ENCODE measurements around the gene APOBEC3G. TPM values are rescaled to one million over a fixed set of nuclear protein-coding genes. Genes with fewer than 3 reads are reported as not detected.

The APOBEC3G gene
- total RNA-seq, 2 donors from 2014 or later = 4.6 to 6.8 TPM

DNA sequence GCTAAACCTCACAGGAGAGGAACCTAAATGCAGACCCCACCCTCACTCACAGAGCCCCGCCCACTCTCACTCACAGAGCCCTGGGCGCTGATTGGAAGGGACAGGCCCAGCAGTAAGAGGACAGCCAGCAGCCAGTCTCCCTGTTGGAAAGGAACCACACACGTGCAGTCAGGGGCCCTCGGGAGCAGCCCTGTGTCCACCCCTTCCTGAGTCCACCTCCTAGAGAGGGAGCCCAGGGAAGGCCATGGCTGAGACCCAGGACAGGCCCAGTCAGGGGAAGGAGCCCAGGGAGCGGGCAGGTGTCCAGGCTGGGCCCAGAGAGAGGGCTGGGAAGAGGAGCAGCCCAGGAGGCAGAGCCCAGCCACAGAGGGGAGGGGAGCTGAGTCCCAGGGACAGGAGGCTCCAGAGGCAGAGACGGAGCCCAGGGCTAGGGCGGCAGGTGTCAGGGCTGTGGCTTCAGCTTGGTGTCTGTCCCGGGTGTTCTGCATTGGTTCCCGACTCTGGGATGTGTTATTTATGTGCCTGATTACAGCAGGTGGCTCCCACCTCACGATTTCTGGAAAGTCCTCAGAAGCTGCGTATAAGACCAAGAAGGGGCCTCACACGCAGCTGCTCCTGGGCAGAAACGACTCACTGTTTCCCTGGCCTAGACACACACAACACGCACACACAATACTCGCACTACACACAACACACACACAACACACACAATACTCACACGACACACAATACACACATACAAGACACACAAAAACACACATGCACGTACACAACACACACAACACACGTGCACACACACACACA is 11.0 kb downstream of the APOBEC3G start:
- intact Hi-C loops (cut with DNase I) = no loop called here
- ATAC-seq (peak; percentile 36 to 44), DNase-seq (peak; percentile 37)

DNA sequence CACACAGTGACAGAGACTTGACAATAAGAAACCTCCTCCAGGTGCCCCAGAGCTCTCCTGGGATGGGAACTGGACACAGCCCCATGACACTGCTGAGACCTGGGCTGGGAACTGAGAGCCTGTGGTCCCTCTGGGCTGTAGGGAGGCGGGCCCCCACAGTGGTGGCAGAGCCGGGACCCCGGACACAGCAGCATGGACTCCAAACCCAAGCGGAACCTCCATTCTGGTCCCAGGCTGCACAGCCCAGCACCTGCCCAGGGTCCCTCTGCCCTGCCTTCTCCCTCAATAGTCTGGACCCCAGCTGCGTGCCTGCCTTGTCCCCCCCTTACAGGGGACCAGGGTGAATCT is 11.6 kb downstream of the APOBEC3G start:
- ATAC-seq = no peak
- intact Hi-C loops (cut with DNase I) = no loop called here
- no peak for DNase-seq

DNA sequence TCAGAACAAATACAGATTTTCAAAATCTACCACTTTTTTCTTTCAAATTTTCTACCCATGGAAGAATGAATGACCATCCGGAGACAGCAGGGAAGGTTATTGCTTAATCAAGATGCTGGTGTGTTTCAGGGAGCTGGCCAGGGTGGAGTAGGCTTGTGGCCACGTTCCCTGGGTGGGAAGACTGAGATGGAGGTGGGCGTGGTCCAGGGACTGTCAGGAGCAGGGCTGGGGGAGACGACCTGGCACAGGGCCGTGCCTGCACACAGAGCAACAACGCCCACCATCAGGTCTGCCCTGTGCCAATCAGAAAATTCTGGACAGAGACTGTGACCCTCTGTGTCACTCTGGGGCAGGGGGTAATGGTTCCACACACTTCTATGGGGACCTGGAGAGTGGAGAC is 12.9 kb downstream of the APOBEC3G start:
- intact Hi-C loops (cut with DNase I) = no loop called here
- no peak for ATAC-seq
- DNase-seq = no peak

DNA sequence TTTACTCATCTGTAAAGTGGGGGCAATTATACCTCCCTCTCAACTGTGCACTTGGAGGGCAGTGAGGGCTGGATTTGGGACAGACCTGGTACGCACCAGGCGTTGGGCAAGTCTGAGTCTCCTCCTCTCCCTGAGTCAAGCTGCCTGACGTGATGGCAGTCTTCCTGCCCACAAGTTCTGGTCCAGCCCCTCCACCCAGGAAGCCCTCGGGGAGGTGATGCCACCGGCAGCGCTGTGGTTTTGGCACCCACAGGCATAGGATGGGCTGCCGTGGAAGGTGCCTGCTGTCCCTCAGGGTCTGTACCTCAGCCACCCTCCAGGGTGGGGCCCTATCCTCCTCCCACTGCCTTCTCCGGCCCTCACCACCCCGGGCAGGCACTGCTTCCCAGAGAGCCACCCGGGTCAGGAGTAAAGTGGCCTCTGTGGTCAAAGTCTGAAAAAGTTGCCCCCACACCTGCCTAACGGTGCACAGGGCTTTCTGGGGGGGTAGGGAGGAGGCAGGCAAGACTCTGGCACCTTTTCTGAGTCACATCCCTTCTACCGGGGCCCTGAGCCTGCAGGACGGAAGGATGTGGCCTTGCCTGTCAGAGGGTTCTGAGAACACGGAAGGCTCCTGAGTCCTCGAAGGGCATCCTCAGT is 13.5 kb downstream of the APOBEC3G start:
- intact Hi-C loops (cut with DNase I) = no loop called here
- peak; percentile 51 to 65 for ATAC-seq
- peak; percentile 33 for DNase-seq

DNA sequence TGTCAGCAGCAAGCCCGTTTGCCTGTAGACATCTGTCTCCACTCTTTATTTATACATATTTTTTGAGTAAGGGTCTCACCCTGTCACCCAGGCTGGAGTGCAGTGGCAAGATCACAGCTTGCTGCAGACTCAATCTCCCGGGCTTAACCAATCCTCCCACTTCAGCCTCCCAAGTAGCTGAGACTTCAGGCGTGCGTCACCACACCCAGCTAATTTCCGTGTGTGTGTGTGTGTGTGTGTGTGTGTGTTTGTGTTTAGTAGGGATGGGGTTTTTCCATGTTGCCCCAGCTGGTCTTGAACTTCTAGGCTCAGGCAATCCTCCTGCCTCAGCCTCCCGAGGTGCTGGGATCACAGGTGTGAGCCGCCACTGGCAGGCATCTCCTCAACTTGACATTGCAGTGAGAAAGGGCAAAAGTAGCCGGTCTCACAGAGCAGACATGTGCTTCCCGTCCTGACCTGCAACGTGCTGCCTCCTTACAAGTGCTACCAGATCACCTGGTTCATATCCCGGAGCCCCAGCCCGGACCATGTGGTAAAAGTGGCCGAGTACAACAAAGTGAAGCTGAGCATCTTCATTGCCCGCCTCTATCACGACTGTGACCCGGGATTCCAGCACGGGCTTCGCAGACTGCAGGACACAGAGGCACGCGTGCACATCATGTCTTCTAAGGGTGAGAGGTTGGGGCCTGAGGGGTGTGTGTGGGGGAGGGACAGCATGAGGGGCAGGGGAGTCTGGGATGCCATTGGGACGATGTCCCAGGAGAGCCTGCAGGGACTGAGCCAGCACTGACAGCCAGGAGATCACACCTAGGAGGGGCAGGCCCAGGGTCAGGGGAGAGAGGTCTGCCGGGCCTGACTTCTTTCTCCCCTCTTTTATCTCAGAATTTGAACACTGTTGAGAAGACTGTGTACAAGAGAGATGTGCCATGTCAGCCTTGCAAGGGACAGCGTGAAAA is 14.3 kb downstream of the APOBEC3G start:
- intact Hi-C loops (cut with DNase I) = no loop called here
- ATAC-seq (no peak), DNase-seq (no peak)

DNA sequence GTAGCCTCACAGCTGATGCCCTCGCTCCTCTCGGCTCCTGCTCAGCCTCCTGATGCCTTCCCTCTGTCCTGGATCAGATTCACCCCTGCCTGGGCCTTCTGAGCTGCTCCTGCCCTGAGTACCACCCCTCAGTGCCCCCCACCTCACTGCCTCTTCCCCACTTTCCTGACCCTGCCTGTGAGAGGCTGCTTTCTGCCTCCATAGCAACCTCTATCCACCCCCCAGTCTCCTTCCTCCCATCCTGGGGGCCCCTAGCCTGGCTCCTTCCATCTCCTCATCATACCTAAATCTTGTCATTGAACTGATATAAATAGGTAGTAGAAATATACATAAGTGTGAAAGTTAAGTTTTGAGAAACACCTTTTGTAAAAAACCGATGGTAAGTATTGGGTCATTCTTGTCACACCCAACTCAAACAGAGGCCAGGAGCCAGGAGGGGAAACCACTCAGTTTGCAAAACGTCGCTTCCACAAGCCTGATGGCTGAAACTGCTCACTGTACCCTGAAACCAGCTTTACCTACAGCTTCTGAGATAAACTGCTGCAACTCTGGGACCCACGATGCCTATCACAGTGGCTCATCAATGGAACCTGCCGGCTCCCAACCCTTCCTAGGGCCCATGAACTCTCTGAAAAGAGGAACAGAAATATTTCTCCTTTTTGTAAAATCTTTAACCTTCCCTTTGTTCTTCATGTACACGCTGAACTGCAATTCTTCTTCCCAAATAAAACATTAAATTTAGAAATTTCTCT is 15.2 kb downstream of the APOBEC3G start:
- intact Hi-C loops (cut with DNase I) = no loop called here
- ATAC-seq (no peak), DNase-seq (no peak)

DNA sequence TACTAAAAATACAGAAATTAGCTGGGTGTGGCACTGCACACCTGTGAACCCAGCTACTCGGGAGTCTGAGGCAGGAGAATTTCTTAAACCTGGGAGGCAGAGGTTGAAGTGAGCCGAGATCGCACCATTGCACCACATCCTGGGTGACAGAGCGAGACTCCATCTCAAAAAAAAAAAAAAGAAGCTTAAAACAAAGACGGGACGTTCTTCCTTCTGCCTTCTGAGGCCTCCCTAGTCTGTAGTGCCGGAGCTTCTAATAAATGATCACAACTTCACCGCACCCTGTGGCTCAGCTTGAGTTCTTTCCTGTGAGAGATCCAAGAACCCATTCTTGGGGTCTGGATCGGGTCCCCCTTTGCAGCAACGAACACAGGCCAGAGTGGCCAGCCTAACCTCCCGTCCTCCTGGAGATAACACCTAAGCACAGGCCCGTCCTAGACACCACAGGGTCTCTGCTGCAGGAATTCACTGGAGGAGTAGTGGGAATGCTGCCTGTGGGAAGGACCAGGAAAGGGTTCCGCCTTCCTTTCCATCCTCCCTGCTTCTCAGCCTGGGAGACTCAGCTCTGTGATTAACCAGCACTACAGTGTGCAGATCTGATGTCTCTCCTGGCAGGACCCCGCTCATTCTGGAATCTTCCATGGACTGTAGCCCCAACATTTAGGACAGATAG is 17.8 kb downstream of the APOBEC3G start:
- no peak for DNase-seq
- ATAC-seq = no peak
- intact Hi-C loops (cut with DNase I) = no loop called here

DNA sequence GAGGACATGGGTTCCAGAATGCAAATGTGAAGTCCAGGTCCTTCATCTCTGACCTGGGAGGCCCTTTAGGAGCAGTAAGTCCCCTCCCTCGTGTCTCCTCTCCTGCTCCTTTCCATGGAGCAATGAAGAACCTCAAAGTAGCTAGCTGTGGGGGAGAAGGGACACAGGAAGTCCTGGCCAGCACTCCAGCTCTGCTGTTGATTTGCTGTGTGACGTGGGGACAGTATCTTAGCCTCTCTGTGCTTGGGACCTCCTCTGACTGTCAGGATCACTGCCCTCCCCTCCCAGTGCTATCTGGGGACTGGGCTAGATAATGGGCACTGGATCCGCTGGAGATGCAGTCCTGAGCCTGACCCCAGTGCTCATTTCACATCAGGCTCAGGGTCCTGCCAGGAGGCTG is 18.9 kb downstream of the APOBEC3G start:
- ATAC-seq (no peak), DNase-seq (no peak)
- intact Hi-C loops (cut with DNase I) = no loop called here

DNA sequence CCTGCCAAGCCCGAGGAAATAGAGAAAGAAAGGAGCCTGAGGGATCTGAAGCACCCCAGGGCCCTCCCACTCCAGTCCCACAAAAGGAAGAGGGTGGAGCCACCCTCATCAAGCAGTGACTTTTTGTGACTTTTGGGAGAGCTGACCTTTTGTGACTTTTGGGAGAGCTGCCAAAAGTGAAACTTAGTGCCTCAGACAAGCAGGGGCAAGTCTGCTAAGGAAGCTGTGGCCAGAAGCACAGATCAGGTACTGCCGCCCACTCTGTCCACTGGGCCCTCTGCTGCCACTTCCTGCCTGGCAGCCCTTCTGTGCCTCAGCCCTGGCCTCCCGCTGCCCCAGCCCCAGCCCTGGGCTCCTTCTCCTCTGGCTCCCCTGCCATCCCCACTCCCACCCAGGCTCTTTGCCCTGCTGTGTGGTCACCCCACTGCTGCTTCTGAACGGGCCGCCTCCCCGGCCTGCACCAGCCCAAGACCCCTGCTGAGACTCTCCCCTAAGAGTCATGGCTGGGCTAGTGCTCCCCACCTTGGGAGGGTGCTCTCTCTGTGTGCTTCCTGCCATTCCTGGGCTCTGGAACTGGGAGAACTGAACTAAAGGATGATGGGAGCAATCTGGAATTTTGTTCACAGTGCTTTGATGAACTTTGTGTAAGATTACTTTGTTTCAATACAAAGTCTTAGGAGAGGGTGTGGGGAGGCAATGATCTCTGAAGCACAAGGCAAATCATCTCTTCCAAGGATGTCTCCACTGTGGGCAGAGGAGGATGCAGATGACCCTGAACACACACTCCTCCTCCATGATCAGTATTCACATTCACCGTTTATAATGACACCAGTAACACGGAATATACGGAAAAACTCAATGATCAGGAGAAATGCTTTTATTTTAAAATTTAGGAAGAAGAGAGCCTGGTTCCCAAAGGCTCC is 20.3 kb downstream of the APOBEC3G start, which contains the start of gene APOBEC3H:
TSS of gene APOBEC3H (plus strand) at position 147 of the 923 bp plus-strand sequence. CDS start 3,035 bp downstream, outside the sequence.
- peak; percentile 28 to 58 for ATAC-seq
- no peak for DNase-seq
- intact Hi-C loops (cut with DNase I) = no loop called here

DNA sequence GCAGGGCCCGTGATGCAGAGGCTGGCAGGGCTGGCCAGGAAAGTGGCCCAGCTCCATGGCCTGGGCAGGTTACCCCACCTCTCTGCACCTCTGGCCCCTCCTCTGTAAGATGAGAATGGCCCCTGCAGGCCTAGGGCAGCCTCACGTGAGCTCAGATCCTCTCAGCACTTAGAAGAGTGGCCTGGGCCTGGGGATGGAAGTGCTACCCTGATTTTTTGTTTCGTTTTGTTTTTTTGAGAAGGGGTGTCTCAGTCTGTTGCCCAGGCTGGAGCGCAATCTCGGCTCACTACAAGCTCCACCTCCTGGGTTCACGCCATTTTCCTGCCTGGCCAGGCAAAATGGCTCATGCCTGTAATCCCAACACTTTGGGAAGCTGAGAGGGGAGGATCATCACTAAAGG is 21.0 kb downstream of the APOBEC3G start:
- ATAC-seq (no peak), DNase-seq (no peak)
- intact Hi-C loops (cut with DNase I) = no loop called here

DNA sequence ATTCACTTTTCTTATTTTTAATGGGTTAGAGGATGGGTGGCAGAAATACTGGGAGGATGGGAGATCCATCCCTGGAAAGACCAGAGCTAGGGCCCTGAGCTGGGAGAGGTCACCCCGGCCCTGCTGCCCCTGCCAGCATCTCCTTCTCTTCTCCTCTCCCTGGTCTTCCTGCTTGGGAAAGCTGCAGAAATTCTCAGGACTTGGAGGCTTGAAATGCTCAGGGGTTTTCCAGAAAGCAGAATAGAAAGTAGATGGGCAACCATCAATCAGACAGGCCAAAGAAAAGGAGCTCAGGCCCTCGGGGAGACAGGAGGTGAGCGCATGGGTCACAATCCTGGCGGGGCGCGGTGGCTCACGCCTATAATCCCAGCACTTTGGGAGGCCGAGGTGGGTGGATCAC is 21.5 kb downstream of the APOBEC3G start:
- intact Hi-C loops (cut with DNase I) = no loop called here
- ATAC-seq (no peak), DNase-seq (no peak)

DNA sequence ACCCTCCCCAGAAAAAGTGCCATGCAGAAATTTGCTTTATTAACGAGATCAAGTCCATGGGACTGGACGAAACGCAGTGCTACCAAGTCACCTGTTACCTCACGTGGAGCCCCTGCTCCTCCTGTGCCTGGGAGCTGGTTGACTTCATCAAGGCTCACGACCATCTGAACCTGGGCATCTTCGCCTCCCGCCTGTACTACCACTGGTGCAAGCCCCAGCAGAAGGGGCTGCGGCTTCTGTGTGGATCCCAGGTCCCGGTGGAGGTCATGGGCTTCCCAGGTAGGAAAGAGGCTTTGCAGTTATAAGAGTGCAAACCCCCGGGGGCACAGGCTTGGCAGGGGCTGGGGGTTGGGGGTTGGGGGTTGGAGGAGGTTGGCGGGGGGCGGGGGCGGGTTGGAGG is 24.2 kb downstream of the APOBEC3G start:
- intact Hi-C loops (cut with DNase I) = no loop called here
- ATAC-seq (no peak), DNase-seq (no peak)

DNA sequence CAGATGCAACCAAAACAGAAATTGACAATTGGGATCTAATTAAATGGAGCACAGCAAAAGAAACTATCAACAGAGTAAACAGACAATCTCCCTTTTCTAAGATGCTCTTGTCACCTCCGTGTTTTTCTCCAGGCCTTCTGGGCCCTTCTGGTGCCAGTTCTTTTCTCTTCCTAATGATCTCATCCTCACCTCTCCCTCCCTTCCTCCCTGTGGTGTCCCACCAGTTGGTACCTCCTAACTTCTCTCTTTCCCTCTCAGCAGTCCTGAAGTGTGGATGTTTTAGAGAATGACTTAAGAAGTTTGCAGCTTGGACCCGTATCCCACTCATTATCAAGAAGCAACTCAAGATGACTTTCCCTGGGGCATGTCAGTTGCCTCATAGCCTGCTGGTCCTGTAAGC is 26.4 kb downstream of the APOBEC3G start:
- intact Hi-C loops (cut with DNase I) = no loop called here
- DNase-seq (no peak), ATAC-seq (no peak)

DNA sequence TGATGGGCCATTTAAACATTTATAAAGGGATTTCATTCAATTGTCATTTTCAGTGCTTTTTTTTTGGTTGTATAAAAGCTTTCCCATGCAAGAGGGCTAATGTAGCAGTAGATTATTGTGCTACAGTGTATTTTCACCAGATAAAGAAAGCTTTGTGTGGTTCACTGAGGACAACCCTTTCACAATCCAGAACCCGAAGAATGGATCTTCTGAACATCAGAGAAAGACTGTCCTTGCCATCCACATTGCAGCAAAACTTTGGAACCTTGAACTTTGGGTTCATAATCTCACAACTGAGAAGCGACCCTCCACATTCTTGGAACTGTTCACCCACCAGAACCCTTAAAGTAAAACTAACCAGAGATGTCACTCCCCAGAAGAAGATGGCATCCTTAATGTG is 29.3 kb downstream of the APOBEC3G start:
- no peak for DNase-seq
- no peak for ATAC-seq
- intact Hi-C loops (cut with DNase I) = no loop called here

DNA sequence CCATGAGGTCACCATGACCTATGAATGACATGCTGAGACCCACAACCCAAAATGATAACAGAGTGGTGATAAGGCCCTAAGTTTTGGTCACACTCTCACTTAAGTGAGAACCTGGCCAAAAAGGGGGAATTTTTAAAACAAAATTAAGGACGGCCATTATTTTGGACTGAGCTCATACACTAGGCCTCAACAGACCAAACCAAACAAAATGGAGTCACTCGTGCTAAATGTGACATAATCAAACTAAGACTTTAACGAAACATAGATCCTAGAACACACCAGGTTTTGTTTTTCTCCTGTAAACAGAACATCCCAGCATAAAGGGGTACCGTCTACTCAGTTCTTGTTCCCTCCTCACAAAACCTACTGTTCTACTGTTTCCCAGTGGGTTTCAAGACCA is 31.4 kb downstream of the APOBEC3G start:
- no peak for ATAC-seq
- intact Hi-C loops (cut with DNase I) = no loop called here
- DNase-seq = no peak

DNA sequence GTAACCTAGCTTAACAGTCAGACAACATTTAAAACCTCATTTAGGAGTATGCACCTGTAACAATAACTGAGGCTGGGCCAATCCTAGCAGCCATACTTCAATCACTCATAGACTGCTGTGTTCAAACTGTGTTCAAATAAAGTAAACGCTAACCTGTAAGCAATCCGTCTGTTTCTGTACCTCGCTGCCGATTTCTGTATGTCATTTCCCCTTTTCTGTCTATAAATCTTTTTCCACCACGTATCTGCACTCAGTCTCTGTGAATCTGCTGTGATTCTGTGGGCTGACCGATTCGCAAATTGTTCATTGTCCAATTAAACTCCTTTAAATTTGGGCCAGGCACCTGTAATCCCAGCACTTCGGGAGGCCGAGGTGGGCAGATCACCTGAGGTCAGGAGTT is 32.3 kb downstream of the APOBEC3G start:
- intact Hi-C loops (cut with DNase I) = no loop called here
- ATAC-seq (no peak), DNase-seq (no peak)
